Esophagus muscularis mucosa (tissue), 4 donors: ENCODE measurements around the gene SPG11. TPM values are rescaled to one million over a fixed set of nuclear protein-coding genes. Genes with fewer than 3 reads are reported as not detected.
A peak's percentile ranks its signal among the peaks of the same experiment; 100 is the strongest.
"Not testable (repeated sequence)": the region's sequence is repeated elsewhere in the genome, so short reads cannot be mapped to it uniquely, and the experiment has no call there.

Source experiments
- DNase-seq: peaks from one replicate; pipeline ENCODE4 v3.0.0-alpha.2; 2017; ENCODE audit errors: extremely low spot score
- H3K27ac ChIP-seq, 4 donors: fragments of 200-600 bp; sonication (generic); replicated peaks in 1 of 4; 1 replicate in 3 of 4; 2 replicates in 1 of 4; pipeline ENCODE4 v1.5.1; 2016 to 2019; ENCODE audit warnings: mild to moderate bottlenecking in 1 of 4
- H3K27me3 ChIP-seq, 4 donors: fragments of 200-600 bp; sonication (generic); one replicate each; pipeline versions ENCODE4 v1.5.1 to v1.6.0; 2016 to 2019
- H3K36me3 ChIP-seq, 4 donors: fragments of 200-600 bp; sonication (generic); one replicate each; pipeline ENCODE4 v1.5.1; 2016 to 2019
- H3K4me1 ChIP-seq, 4 donors: fragments of 200-600 bp; sonication (generic); one replicate each; pipeline ENCODE4 v1.5.1; 2016 to 2019
- H3K4me3 ChIP-seq, 4 donors: fragments of 200-600 bp; sonication (generic); 1 replicate in 2 of 4; 2 replicates in 2 of 4; pipeline ENCODE4 v1.5.1; 2016 to 2019; ENCODE audit warnings: mild to moderate bottlenecking in 4 of 4, moderate library complexity in 1 of 4
- H3K9me3 ChIP-seq, 4 donors: fragments of 200-600 bp; sonication (generic); 1 replicate in 3 of 4; 2 replicates in 1 of 4; pipeline ENCODE4 v1.5.1; 2016 to 2019
- EP300 ChIP-seq: sonication (generic); formaldehyde crosslinking; IDR thresholded peaks from one replicate; pipeline ENCODE4 v1.6.1; 2017; ENCODE audit warnings: antibody characterized with exemption
- POLR2A ChIP-seq: fragments of 450-650 bp; IDR thresholded peaks from one replicate; pipeline ENCODE4 v1.6.1; 2017; ENCODE audit warnings: antibody characterized with exemption, moderate library complexity, mild to moderate bottlenecking, low read depth
- POLR2AphosphoS5 ChIP-seq, 2 donors: sonication (generic); formaldehyde crosslinking; IDR thresholded peaks; one replicate each; pipeline ENCODE4 v1.6.1; 2017; ENCODE audit warnings: antibody characterized with exemption in 2 of 2
- WGBS: methylation state at CpG from one replicate; pipeline ENCODE4 v1.1.5; 2018; 5-methylcytosine and 5-hydroxymethylcytosine counted together
- intact Hi-C: fragments of 100-400 bp; cut with DNase I; formaldehyde crosslinking; loops from one replicate; pipeline ENCODE4 v1.15.1; 2023
- total RNA-seq, 4 donors: library from RNA; depleted of rRNA; stranded (reverse); fragments of >200 nt; gene quantifications; one replicate each; pipeline versions ENCODE4 v1.1.0 to v1.2.1, GENCODE V29; 2016
- TF ChIP-seq, protein P1 (sequence below), 3 experiments: fragments of 200-600 bp in 2 of 3; fragments of 450-650 bp in 1 of 3; sonication (generic) in 2 of 3; IDR thresholded peaks; one replicate each; pipeline ENCODE4 v1.5.1; 2017 to 2019; ENCODE audit warnings: antibody characterized with exemption in 3 of 3, mild to moderate bottlenecking in 2 of 3, moderate library complexity in 1 of 3

Gene SPG11
- total RNA-seq, 4 donors from 2014 or later, result 40.4 to 80.6 (median 55.2) TPM

DNA sequence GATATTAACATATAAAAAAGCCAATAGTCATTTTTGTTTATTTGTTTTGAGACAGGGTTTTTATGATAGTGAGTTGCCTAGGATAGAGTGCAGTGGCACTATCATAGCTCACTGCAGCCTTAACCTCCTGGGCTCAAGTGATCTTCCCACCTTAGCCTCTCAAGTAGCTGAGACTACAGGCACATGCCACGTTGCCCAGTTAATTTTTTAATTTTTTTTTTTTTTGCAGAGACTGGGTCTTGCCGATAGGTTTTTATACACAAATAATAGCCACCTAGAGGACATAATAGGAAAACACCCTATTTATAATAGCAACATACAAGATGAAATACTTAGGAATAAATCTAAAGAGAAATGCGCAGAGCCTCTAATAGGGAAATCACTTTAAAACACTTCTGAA is 113.2 kb downstream of the SPG11 start:
- no peak overlapping the region for H3K27ac ChIP-seq
- no peaks in the 10 kb centered on the region for H3K27me3 ChIP-seq
- H3K9me3 ChIP-seq, result no peaks in the 10 kb centered on the region
- intact Hi-C loops, result no loop called here
- no peak overlapping the region for H3K4me3 ChIP-seq
- H3K4me1 ChIP-seq, result peaks cover 19 to 31% (median 25%) of the 10 kb centered on the region in 4 donors
- no peak for DNase-seq
- peaks cover 27 to 55% (median 40%) of the 10 kb centered on the region in 4 donors for H3K36me3 ChIP-seq
- TF ChIP-seq EP300, result no peak
- TF ChIP-seq POLR2A, result no peak
- TF ChIP-seq, protein P1, sequence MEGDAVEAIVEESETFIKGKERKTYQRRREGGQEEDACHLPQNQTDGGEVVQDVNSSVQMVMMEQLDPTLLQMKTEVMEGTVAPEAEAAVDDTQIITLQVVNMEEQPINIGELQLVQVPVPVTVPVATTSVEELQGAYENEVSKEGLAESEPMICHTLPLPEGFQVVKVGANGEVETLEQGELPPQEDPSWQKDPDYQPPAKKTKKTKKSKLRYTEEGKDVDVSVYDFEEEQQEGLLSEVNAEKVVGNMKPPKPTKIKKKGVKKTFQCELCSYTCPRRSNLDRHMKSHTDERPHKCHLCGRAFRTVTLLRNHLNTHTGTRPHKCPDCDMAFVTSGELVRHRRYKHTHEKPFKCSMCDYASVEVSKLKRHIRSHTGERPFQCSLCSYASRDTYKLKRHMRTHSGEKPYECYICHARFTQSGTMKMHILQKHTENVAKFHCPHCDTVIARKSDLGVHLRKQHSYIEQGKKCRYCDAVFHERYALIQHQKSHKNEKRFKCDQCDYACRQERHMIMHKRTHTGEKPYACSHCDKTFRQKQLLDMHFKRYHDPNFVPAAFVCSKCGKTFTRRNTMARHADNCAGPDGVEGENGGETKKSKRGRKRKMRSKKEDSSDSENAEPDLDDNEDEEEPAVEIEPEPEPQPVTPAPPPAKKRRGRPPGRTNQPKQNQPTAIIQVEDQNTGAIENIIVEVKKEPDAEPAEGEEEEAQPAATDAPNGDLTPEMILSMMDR (IDR thresholded peaks at IDR 0.05), result peak in 2 of 3 experiments; percentile 21 to 41
- no peak for TF ChIP-seq POLR2AphosphoS5 (IDR thresholded peaks at IDR 0.05)
- 35% methylated on average over 3 of the region's 3 CpGs for WGBS

DNA sequence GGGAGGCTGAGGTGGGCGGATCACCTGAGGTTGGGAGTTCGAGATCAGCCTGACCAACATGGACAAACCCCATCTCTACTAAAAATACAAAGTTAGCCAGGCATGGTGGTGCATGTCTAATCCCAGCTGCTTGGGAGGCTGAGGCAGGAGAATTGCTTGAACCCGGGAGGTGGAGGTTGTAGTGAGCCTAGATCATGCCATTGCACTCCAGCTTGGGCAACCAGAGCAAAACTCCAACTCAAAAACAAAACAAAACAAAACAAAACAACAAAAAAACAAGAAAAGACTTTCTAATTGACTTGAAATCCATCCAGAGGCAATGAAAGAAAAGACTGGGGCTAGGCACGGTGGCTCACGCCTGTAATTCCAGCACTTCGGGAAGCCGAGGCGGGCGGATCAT is 114.3 kb downstream of the SPG11 start:
- H3K27ac ChIP-seq, DNase-seq, H3K27me3 ChIP-seq, intact Hi-C loops, H3K4me3 ChIP-seq, H3K9me3 ChIP-seq: not testable (repeated sequence)
- Histone ChIP-seq H3K4me1 (peaks cover 16 to 34% (median 31%) of the 10 kb centered on the region in 4 donors), H3K36me3 (peaks cover 21 to 47% (median 30%) of the 10 kb centered on the region in 4 donors)
- 95% methylated on average over 9 of the region's 9 CpGs for WGBS

DNA sequence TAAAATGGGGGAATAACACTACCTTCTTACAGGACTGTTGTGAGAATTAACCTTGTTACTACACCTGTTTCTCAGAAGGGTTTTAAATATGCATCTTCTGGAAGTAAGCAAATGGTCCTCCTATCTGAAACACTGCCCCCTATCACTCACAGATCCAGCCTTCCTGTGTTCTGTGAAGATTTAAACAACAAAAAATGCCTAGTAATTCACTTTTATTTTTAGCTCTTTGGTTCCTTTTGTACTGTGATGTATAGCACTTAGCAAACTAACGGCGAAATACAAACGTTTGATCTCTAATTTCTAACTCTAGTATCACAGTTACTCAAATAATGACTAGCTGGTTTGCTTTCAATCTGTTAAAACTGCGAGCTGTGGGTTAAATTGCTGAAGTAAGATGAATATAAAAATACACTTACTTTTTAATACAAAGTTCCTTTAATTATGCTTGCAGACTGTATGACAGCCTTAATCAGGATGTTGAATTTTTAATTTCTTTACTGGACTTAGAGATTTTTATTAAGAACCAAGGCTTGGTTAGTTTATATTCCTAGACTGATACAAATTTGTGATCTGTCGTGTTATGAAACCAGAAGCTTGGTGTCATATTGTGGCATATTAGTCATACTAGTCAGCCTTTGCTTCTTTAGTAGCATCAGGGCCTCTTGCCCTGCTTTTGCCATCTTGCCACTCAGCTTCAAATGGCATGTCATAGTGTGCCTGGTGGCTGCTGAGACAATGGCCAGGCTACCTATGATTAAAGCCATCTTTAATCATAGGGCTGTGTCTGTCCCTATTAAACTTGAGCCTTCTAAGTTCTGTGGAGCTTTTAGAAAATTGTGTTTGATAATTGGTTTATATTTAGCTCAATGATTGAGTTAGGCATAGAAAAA is 117.3 kb downstream of the SPG11 start:
- Histone ChIP-seq H3K4me3 (no peak overlapping the region), H3K4me1 (peaks cover 39 to 63% (median 61%) of the 10 kb centered on the region in 4 donors), H3K27ac (peak overlapping the region in 1 of 4 donors; percentile 11), H3K36me3 (peaks cover 0 to 17% (median 2%) of the 10 kb centered on the region in 4 donors), H3K27me3 (no peaks in the 10 kb centered on the region), H3K9me3 (no peaks in the 10 kb centered on the region)
- 49% methylated on average over 5 of the region's 5 CpGs for WGBS
- TF ChIP-seq, protein P1 (IDR thresholded peaks at IDR 0.05), result peak in 1 of 3 experiments; percentile 17
- no peak for TF ChIP-seq EP300
- no peak for DNase-seq
- intact Hi-C loops, result no loop called here

DNA sequence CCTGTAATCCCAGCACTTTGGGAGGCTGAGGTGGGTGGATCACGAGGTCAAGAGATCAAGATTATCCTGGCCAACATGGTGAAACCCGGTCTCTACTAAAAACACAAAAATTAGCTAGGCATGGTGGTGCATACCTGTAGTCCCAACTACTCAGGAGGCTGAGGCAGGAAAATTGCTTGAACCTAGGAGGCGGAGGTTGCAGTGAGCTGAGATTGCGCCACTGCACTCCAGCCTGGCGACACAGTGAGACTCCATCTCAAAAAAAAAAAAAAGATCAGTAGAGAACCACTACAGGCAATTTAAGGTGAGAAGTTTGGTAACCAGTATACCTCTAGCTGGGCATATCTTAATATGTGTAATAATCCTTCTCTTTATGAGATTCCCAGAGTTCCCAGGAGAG is 118.7 kb downstream of the SPG11 start:
- WGBS, result 89% methylated on average over 5 of the region's 5 CpGs
- intact Hi-C loops, H3K4me3 ChIP-seq, H3K27me3 ChIP-seq, DNase-seq, H3K9me3 ChIP-seq, H3K27ac ChIP-seq: not testable (repeated sequence)
- Histone ChIP-seq H3K4me1 (peaks cover 43 to 69% (median 67%) of the 10 kb centered on the region in 4 donors), H3K36me3 (peaks cover 0 to 13% (median 1%) of the 10 kb centered on the region in 4 donors)

DNA sequence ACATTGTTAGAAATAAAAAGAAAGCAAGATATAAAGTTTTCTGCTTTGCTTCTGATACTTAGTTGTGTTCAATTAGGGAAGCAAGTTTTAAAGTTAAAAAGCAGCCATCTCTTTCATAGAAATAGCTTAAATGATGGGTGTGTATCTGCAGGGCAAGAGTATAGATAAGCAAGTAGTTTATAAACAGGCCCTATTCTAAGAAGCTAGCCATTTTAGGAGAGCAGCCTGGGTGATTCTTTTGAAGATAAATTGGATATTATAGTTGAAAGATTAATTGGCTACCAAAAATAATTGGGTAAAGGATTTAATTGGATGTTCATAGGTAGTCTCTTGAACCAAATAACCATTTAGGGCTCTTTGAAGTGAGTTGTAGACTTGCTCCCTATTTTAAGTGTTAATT is 120.9 kb downstream of the SPG11 start:
- H3K36me3 ChIP-seq, result peaks cover 0 to 18% (median 9%) of the 10 kb centered on the region in 4 donors
- H3K4me1 ChIP-seq, result peaks cover 55 to 89% (median 84%) of the 10 kb centered on the region in 4 donors
- intact Hi-C loops, result no loop called here
- TF ChIP-seq POLR2A (no peak), POLR2AphosphoS5 (IDR thresholded peaks at IDR 0.05) (no peak), EP300 (no peak)
- TF ChIP-seq, protein P1 (IDR thresholded peaks at IDR 0.05), result no peak
- H3K9me3 ChIP-seq, result no peaks in the 10 kb centered on the region
- H3K27me3 ChIP-seq, result no peaks in the 10 kb centered on the region
- no peak for DNase-seq
- H3K4me3 ChIP-seq, result no peak overlapping the region
- peak overlapping the region; percentile 54 to 61 (median 58) for H3K27ac ChIP-seq
